Liver (tissue), 3 donors: ENCODE results near the gene TBC1D5.

Source experiments
- CTCF ChIP-seq: fragments of 150-350 bp; IDR thresholded peaks from 2 replicates; pipeline ENCODE4 v1.5.1; 2017; ENCODE audit warnings: improper control_type of control experiment, low read depth, low read length; ENCODE audit not compliant: missing input control
- EGR1 ChIP-seq, 2 donors: IDR thresholded peaks; 2 replicates each; pipeline ENCODE4 v1.6.1; 2016 to 2018; ENCODE audit warnings: antibody characterized with exemption in 2 of 2, low read depth in 2 of 2
- JUND ChIP-seq, 2 donors: IDR thresholded peaks; 2 replicates each; pipeline ENCODE4 v1.6.1; 2016; ENCODE audit warnings: antibody characterized with exemption in 2 of 2
- RAD21 ChIP-seq, 2 donors: IDR thresholded peaks; 2 replicates each; pipeline ENCODE4 v1.6.1; 2016; ENCODE audit warnings: antibody characterized with exemption in 2 of 2, mild to moderate bottlenecking in 2 of 2
- RXRA ChIP-seq, 2 donors: IDR thresholded peaks; 2 replicates each; pipeline ENCODE4 v1.6.1; 2017 to 2018; ENCODE audit warnings: antibody characterized with exemption in 2 of 2, mild to moderate bottlenecking in 1 of 2
- donor health status: healthy.
- donor health status: healthy.

DNA sequence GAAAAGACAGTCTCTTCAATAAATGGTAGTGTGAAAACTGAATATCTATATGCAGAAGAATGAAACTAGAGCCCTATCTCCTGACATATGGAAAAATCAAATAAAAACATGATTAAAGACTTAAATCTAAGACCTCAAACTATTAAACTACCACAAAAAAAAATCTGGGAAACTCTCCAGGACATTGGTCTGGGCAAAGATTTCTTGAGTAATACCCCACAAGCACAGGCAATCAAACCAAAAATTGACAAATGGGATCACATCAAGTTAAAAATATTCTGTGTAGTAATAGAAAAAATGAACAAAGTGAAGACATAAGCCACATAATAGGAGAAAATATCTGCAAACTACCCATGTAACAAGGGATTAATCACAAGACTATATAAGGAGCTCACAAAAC is 286.4 kb downstream of the TBC1D5 start:
- TF ChIP-seq CTCF, result no peak
- no peak for TF ChIP-seq RXRA (IDR thresholded peaks at IDR 0.05)
- TF ChIP-seq JUND (IDR thresholded peaks at IDR 0.05), result no peak
- TF ChIP-seq EGR1 (IDR thresholded peaks at IDR 0.05; ENCODE audit: low read depth in 2 of 2), result no peak
- no peak for TF ChIP-seq RAD21 (IDR thresholded peaks at IDR 0.05)
